Measurements from ENCODE around the gene ABHD1.

The ABHD1 gene

DNA sequence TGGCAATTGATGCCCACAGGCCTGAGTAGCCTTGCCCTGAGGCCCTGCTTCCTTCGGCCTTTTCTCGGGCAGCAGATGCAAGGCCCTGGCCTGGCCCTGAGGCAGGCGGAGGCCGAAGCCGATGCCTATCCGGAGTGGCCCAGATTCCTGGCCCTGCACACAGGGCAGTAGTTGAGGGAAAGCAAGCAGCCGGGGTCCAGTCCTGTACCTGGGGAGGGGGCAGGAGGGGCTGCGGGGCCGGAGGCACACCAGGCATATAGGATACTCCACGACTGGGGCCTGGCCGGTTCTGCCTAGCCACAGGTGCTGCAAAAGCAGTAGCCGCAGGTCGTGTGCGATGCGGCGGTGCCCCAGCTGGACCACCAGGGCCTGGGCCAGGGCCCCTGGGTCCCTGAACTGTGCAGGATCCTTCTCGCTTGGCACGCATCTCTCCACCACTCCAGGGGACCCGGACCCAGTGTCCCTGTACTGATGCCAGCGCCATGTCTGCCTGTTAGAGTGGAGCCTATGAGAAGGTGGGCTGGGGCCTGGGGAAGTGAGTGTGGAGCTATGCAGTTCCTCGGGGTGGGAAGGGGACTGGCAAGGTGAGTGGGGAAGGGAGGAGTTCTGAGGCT is 13.8 kb downstream of the ABHD1 start:
- DNase-seq: no peak

GRCh38 chr2:27138111-27138510 is 14.5 kb downstream of the ABHD1 start:
- no peak for DNase-seq

DNA sequence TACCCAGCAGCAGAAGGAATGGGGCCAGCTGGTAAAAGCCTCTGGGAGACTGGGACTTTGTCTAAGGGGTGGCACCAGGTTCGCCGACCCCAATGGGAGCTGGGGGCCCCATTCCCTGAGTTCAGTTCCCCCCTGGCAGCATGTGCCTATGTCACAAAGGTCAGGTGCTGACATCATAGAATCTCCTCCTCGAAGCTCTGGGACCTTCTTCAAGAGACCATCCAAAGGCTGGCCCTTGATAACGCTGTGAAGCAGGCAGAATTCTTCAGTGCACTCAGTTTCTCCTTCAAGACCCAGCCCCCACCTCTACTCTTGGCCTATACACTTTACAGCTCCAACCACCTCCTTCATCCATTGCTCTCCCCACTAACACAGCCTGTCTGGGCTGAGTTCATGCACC is 15.7 kb downstream of the ABHD1 start, which contains the start of gene PRR30:
TSS of gene PRR30 (minus strand) at position 101 of the 400 bp plus-strand sequence. CDS start 1,081 bp downstream, outside the sequence.
- DNase-seq: no peak

DNA sequence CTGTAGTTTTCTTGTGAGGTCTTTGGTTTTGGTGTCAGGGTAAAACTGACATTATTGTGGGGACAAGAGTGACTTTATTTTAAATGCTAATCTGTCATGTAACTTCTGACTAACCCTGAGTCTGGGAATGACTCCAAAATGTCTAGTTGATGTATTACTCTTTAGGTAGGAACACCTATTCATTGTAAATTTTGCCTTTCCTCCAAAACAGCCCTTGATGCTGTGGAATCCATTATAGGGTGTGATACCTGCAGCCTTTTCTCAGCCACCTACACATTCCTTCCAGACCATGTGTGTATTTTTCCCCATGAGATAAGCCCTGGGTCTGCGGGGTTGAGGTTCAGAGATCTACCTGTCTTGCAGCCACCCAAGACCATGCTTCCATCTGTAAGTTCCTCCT is 19.7 kb downstream of the ABHD1 start:
- no peak for DNase-seq

GRCh38 chr2:27145682-27146081 is 22.1 kb downstream of the ABHD1 start:
- DNase-seq: no peak

DNA sequence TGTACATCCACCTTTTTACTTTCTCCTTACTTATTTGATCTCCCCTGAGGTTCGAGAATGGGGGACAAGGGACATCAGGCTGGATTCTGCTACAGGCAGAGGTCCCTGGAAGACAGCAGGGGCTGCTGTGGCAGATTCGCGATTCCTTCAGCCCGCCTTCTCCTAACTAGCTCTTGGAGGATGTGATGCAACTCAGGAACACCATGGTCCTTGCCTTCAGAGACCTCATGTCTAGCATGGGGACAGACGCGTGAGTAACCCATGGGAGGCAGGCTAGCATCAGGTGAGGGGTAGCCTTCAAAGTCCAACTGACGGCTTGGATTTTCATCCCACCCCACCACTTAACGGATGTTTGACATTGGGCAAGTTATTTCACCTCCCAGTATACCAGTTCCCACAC is 24.3 kb downstream of the ABHD1 start:
- no peak for DNase-seq

GRCh38 chr2:27148801-27149439 is 25.3 kb downstream of the ABHD1 start, which contains the start of gene TCF23:
Gene TCF23 (plus strand): TSS chr2:27149004. CDS start chr2:27149134, 130 bp downstream.
- DNase-seq: no peak

DNA sequence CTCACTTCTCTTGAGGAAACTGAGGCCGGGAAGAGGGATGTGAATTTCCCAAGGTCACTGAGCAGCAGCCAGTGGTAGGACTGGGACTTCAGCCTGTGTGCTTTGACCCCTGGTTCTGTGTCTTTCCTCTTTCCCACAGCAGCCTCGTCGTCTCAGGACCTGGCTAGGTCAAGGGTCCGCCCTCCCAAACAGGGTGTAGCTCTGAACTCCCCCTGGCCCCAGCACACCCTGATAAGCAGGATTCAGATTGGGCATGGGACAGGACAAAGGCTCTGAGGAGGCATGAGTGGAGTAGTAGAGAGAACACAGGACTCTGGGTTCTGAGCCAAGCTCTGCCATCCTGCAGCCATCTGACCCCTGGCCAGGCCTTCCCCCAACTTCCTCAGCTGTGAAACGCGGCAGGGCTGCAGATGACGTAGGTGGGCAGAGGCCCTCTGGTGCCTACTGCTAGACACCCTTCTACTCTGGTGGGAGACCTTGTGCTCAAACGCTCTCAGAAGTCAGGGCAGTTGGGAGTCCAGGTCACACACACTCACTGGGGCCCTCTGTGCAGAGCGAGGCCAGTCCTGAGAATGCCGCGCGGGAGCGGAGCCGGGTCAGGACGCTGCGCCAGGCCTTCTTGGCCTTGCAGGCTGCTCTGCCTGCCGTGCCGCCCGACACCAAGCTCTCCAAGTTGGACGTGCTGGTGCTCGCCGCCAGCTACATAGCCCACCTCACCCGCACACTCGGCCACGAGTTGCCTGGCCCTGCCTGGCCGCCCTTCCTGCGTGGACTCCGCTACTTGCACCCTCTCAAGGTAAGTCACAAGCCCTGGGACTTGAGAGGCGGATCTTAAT is 26.2 kb downstream of the ABHD1 start:
- DNase-seq: no peak

GRCh38 chr2:27150639-27151230 is 27.1 kb downstream of the ABHD1 start:
- DNase-seq: no peak

DNA sequence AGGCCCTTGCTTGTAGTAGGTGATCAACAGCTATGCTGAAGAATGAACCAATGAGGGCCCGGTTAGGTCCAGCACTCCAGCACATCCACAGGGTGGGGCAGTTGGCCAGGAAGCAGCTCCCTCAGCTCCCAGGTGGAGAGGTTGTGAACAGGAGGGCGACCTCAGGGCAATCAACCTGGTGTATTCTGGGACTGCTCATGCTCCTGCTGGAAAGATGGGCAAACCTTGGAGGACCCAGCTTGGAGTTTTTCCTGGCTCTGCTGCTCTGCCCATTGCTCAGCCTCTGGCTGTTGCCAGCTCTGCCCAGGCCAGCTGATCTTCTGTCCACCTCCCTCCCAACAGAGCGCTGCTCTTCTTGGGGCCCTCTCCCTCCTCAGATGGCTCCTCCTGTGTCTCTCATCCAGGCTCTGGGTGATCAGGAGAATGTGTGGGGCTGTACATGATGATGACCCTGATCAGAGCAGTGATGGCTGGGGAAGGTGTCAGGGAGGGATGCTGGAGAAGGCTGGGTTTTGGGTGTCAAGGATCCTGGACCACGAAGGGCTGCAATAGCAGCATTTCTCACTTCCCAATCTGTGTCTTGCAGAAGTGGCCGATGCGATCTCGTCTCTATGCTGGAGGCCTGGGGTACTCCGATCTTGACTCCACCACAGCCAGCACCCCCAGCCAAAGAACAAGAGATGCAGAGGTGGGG is 28.6 kb downstream of the ABHD1 start:
- DNase-seq: no peak

DNA sequence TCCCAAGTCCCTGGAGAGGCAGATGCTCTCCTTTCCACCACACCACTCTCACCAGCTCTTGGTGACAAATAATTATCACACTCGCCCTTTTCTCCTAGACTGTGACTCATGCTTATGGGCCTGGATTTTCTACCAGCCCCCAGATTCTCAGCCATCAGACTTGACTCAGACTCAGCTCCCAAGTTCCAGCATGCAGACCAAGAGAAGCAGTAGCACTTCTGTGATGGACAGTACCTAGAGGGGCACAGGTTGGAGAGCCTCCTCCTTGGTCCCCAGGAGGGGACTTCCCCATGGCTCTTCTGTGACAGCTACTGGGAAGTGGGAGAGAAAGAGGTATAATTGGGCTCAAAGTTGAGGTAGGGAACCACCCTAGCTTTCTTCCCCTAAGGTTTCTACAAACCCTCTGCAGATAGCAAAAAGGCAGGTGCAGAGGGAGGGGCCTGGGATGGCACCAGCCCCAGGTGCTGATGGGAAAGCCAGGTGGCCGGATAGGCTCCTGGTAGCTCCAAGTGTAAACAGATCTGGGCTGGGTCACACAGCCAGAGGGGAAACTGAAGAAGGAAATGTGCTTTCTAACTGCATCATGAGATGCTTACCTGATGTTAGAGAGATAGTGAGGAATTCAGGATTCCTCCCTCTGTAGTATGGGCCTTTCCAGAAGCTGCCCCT is 29.3 kb downstream of the ABHD1 start:
- DNase-seq: peak; percentile 58

DNA sequence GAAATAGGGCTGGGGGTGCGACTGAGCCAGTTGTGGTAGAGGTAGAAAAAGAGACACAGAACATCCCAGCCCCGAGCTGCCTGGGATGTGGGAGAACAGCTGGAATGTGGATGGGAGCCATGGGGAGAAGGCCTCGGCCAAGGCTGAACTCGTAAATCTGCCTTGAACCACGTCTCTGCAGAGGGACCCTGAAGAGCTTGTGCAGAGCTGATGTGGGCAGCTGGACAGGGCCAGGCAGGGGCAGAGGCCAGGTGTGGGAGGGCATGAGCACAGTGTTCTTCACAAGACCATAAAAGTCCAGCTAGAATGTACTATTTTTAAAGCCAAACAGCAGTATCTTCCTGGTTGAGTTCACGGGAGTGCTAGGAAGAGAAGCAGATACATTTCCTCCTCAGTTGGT is 30.9 kb downstream of the ABHD1 start:
- DNase-seq: no peak

GRCh38 chr2:27155069-27155520 is 31.5 kb downstream of the ABHD1 start:
- no peak for DNase-seq

GRCh38 chr2:27158468-27158867 is 34.9 kb downstream of the ABHD1 start:
- no peak for DNase-seq

GRCh38 chr2:27159271-27159670 is 35.7 kb downstream of the ABHD1 start:
- no peak for DNase-seq

GRCh38 chr2:27160191-27160590 is 36.6 kb downstream of the ABHD1 start:
- DNase-seq: no peak

- peak; percentile 53 for DNase-seq
Observed at GRCh38 chr2:27162151-27163121, 38.8 kb downstream of the ABHD1 start.

- no peak for DNase-seq
Observed at GRCh38 chr2:27164960-27165763, 41.5 kb downstream of the ABHD1 start.

- DNase-seq: peak; percentile 9
Observed at GRCh38 chr2:27170581-27171337, 47.1 kb downstream of the ABHD1 start.

All from fibroblast of skin of back (primary cell).